ENCODE data around the gene NBPF1. TPM values are rescaled to one million over a fixed set of nuclear protein-coding genes. Genes with fewer than 3 reads are reported as not detected.
"Not testable (repeated sequence)": the region's sequence is repeated elsewhere in the genome, so short reads cannot be mapped to it uniquely, and the experiment has no call there.

Gene NBPF1
- polyA plus RNA-seq, result 10 to 100 TPM; 11.7 to 60.6 (median 19.6) TPM
- long read RNA-seq, donor 1, result 0 reads
- long read RNA-seq, donor 2, transcript NBPF1-207 (1 exons, 3,447 nt), result major isoform, 6 of 8 reads
- long read RNA-seq, donor 2, partial matches to known transcripts, result 0 of 8 reads
- long read RNA-seq, donor 2, other reads (novel, unspliced or antisense), result 0 of 8 reads
- long read RNA-seq, donor 3, transcript NBPF1-207 (1 exons, 3,447 nt), result major isoform, 9 of 17 reads
- long read RNA-seq, donor 3, partial matches to known transcripts, result 5 of 17 reads
- long read RNA-seq, donor 3, other reads (novel, unspliced or antisense), result 0 of 17 reads
- long read RNA-seq, donor 4, result 0 reads
- long read RNA-seq, donor 5, partial matches to known transcripts, result 0 of 5 reads
- long read RNA-seq, donor 5, other reads (novel, unspliced or antisense), result 0 of 5 reads
- long read RNA-seq, donor 6, transcript NBPF1-207 (1 exons, 3,447 nt), result major isoform, 9 of 16 reads
- long read RNA-seq, donor 6, partial matches to known transcripts, result 6 of 16 reads
- long read RNA-seq, donor 6, other reads (novel, unspliced or antisense), result 0 of 16 reads
- long read RNA-seq, donor 7, result 0 reads
- long read RNA-seq, donor 8, partial matches to known transcripts, result 0 of 1 reads
- long read RNA-seq, donor 8, other reads (novel, unspliced or antisense), result 0 of 1 reads
- long read RNA-seq, donor 9, transcript NBPF1-207 (1 exons, 3,447 nt), result major isoform, 6 of 7 reads
- long read RNA-seq, donor 9, partial matches to known transcripts, result 0 of 7 reads
- long read RNA-seq, donor 9, other reads (novel, unspliced or antisense), result 0 of 7 reads
- long read RNA-seq, donor 10, transcript NBPF1-207 (1 exons, 3,447 nt), result major isoform, 10 of 26 reads
- long read RNA-seq, donor 10, transcript NBPF1-205 (3 exons, 2,755 nt), result major isoform, 10 of 26 reads
- long read RNA-seq, donor 10, partial matches to known transcripts, result 6 of 26 reads
- long read RNA-seq, donor 10, other reads (novel, unspliced or antisense), result 0 of 26 reads

- peak within 1 kb of the TSS; percentile 65 to 96 (median 94) for H3K4me3 ChIP-seq (ENCODE audit: low read depth in 1 of 3, low read length in 3 of 3)
- peak; percentile 99 to 100 for DNase-seq
- peaks cover 0 to 12% (median 2%) of the 10 kb centered on the region in 3 donors for H3K4me1 ChIP-seq (ENCODE audit: control insufficient read depth in 3 of 3, insufficient read depth in 2 of 3, low read depth in 1 of 3, low read length in 2 of 3)
- H3K9me3 ChIP-seq (ENCODE audit: control insufficient read depth in 2 of 2, insufficient read depth in 1 of 2, low read depth in 1 of 2, low read length in 1 of 2), result no peaks in the 10 kb centered on the region
- 0 to 1% (median 1%) methylated on average over 82 of the region's 82 CpGs for WGBS, 3 donors
- peak within 1 kb of the TSS; percentile 56 to 65 (median 62) for H3K27ac ChIP-seq (ENCODE audit: low read depth in 1 of 3, low read length in 2 of 3)
- H3K36me3 ChIP-seq (ENCODE audit: control insufficient read depth in 3 of 3, insufficient read depth in 2 of 3, low read depth in 1 of 3, low read length in 3 of 3), result peaks cover 0 to 11% (median 6%) of the 10 kb centered on the region in 3 donors
- FAIRE-seq, result no peak
- H3K27me3 ChIP-seq (ENCODE audit: control insufficient read depth in 3 of 3, insufficient read depth in 3 of 3, low read length in 3 of 3), result no peaks in the 10 kb centered on the region
Observed at GRCh38 chr1:16613185-16614147, at the start of gene NBPF1. NBPF1 (minus strand) TSS chr1:16613564.

- H3K27ac ChIP-seq (ENCODE audit: low read depth in 1 of 3, low read length in 2 of 3); H3K27me3 ChIP-seq (ENCODE audit: control insufficient read depth in 3 of 3, insufficient read depth in 3 of 3, low read length in 3 of 3); H3K4me3 ChIP-seq (ENCODE audit: low read depth in 1 of 3, low read length in 3 of 3); FAIRE-seq; H3K9me3 ChIP-seq (ENCODE audit: control insufficient read depth in 2 of 2, insufficient read depth in 1 of 2, low read depth in 1 of 2, low read length in 1 of 2); DNase-seq; H3K36me3 ChIP-seq (ENCODE audit: control insufficient read depth in 3 of 3, insufficient read depth in 2 of 3, low read depth in 1 of 3, low read length in 3 of 3); H3K4me1 ChIP-seq (ENCODE audit: control insufficient read depth in 3 of 3, insufficient read depth in 2 of 3, low read depth in 1 of 3, low read length in 2 of 3): not testable (repeated sequence)
- 92 to 94% (median 93%) methylated on average over 10 to 17 of the region's 32 CpGs for WGBS, 3 donors
Observed at GRCh38 chr1:16658234-16658633, 44.9 kb upstream of the NBPF1 start.

- not testable (repeated sequence) for FAIRE-seq; H3K27me3 ChIP-seq (ENCODE audit: control insufficient read depth in 3 of 3, insufficient read depth in 3 of 3, low read length in 3 of 3); H3K9me3 ChIP-seq (ENCODE audit: control insufficient read depth in 2 of 2, insufficient read depth in 1 of 2, low read depth in 1 of 2, low read length in 1 of 2); DNase-seq; H3K36me3 ChIP-seq (ENCODE audit: control insufficient read depth in 3 of 3, insufficient read depth in 2 of 3, low read depth in 1 of 3, low read length in 3 of 3); H3K4me3 ChIP-seq (ENCODE audit: low read depth in 1 of 3, low read length in 3 of 3); H3K27ac ChIP-seq (ENCODE audit: low read depth in 1 of 3, low read length in 2 of 3); H3K4me1 ChIP-seq (ENCODE audit: control insufficient read depth in 3 of 3, insufficient read depth in 2 of 3, low read depth in 1 of 3, low read length in 2 of 3)
- WGBS, 3 donors, result 93% methylated on average over 2 of the region's 14 CpGs; no CpG with 5 or more reads in 2 of the 3 donors
Observed at GRCh38 chr1:16656981-16657683, 43.8 kb upstream of the NBPF1 start.

GRCh38 chr1:16656574-16656973, 43.2 kb upstream of the NBPF1 start:
- H3K36me3 ChIP-seq (ENCODE audit: control insufficient read depth in 3 of 3, insufficient read depth in 2 of 3, low read depth in 1 of 3, low read length in 3 of 3); DNase-seq; H3K27me3 ChIP-seq (ENCODE audit: control insufficient read depth in 3 of 3, insufficient read depth in 3 of 3, low read length in 3 of 3); FAIRE-seq; H3K27ac ChIP-seq (ENCODE audit: low read depth in 1 of 3, low read length in 2 of 3); H3K4me1 ChIP-seq (ENCODE audit: control insufficient read depth in 3 of 3, insufficient read depth in 2 of 3, low read depth in 1 of 3, low read length in 2 of 3); H3K9me3 ChIP-seq (ENCODE audit: control insufficient read depth in 2 of 2, insufficient read depth in 1 of 2, low read depth in 1 of 2, low read length in 1 of 2); H3K4me3 ChIP-seq (ENCODE audit: low read depth in 1 of 3, low read length in 3 of 3): not testable (repeated sequence)
- WGBS, 3 donors, result 22% methylated on average over 1 of the region's 6 CpGs; no CpG with 5 or more reads in 2 of the 3 donors

GRCh38 chr1:16651560-16651959, 38.2 kb upstream of the NBPF1 start:
- not testable (repeated sequence) for H3K27ac ChIP-seq (ENCODE audit: low read depth in 1 of 3, low read length in 2 of 3); H3K9me3 ChIP-seq (ENCODE audit: control insufficient read depth in 2 of 2, insufficient read depth in 1 of 2, low read depth in 1 of 2, low read length in 1 of 2); H3K36me3 ChIP-seq (ENCODE audit: control insufficient read depth in 3 of 3, insufficient read depth in 2 of 3, low read depth in 1 of 3, low read length in 3 of 3); H3K4me1 ChIP-seq (ENCODE audit: control insufficient read depth in 3 of 3, insufficient read depth in 2 of 3, low read depth in 1 of 3, low read length in 2 of 3); H3K27me3 ChIP-seq (ENCODE audit: control insufficient read depth in 3 of 3, insufficient read depth in 3 of 3, low read length in 3 of 3); DNase-seq; H3K4me3 ChIP-seq (ENCODE audit: low read depth in 1 of 3, low read length in 3 of 3); FAIRE-seq
- 92 to 100% (median 98%) methylated on average over 1 of the region's 1 CpG for WGBS, 3 donors

GRCh38 chr1:16649960-16650359, 36.6 kb upstream of the NBPF1 start:
- H3K27ac ChIP-seq (ENCODE audit: low read depth in 1 of 3, low read length in 2 of 3); H3K4me1 ChIP-seq (ENCODE audit: control insufficient read depth in 3 of 3, insufficient read depth in 2 of 3, low read depth in 1 of 3, low read length in 2 of 3); H3K27me3 ChIP-seq (ENCODE audit: control insufficient read depth in 3 of 3, insufficient read depth in 3 of 3, low read length in 3 of 3); H3K9me3 ChIP-seq (ENCODE audit: control insufficient read depth in 2 of 2, insufficient read depth in 1 of 2, low read depth in 1 of 2, low read length in 1 of 2); FAIRE-seq; H3K36me3 ChIP-seq (ENCODE audit: control insufficient read depth in 3 of 3, insufficient read depth in 2 of 3, low read depth in 1 of 3, low read length in 3 of 3); DNase-seq; H3K4me3 ChIP-seq (ENCODE audit: low read depth in 1 of 3, low read length in 3 of 3): not testable (repeated sequence)
- 80 to 85% (median 80%) methylated on average over 8 to 9 of the region's 9 CpGs for WGBS, 3 donors

- not testable (repeated sequence) for H3K36me3 ChIP-seq (ENCODE audit: control insufficient read depth in 3 of 3, insufficient read depth in 2 of 3, low read depth in 1 of 3, low read length in 3 of 3); H3K9me3 ChIP-seq (ENCODE audit: control insufficient read depth in 2 of 2, insufficient read depth in 1 of 2, low read depth in 1 of 2, low read length in 1 of 2); H3K4me3 ChIP-seq (ENCODE audit: low read depth in 1 of 3, low read length in 3 of 3); H3K27ac ChIP-seq (ENCODE audit: low read depth in 1 of 3, low read length in 2 of 3); FAIRE-seq; H3K27me3 ChIP-seq (ENCODE audit: control insufficient read depth in 3 of 3, insufficient read depth in 3 of 3, low read length in 3 of 3)
- peak in 1 of 2 donors; percentile 56 for DNase-seq
- H3K4me1 ChIP-seq (ENCODE audit: control insufficient read depth in 3 of 3, insufficient read depth in 2 of 3, low read depth in 1 of 3, low read length in 2 of 3), result peaks cover 0 to 11% (median 0%) of the 10 kb centered on the region in 3 donors
- WGBS, 3 donors, result 54 to 82% (median 65%) methylated on average over 3 to 5 of the region's 6 CpGs
Observed at GRCh38 chr1:16649390-16649789, 36.0 kb upstream of the NBPF1 start.

All from small intestine (tissue), 16 donors.